Measurements from ENCODE around the gene KIF27.
"Not testable (repeated sequence)": the region's sequence is repeated elsewhere in the genome, so short reads cannot be mapped to it uniquely, and the experiment has no call there.

- TF ChIP-seq CTCF (IDR thresholded peaks at IDR 0.05; ENCODE audit: low read depth, low read length, missing input control) = peak; percentile 18
- not testable (repeated sequence) for TF ChIP-seq YY1 (IDR thresholded peaks at IDR 0.05)
Observed at GRCh38 chr9:83912194-83912593, 9.0 kb downstream of the KIF27 start.

Measured in liver (tissue), 2 donors.